H9 (cell line): ENCODE measurements around the gene ZSCAN29. TPM values are rescaled to one million over a fixed set of nuclear protein-coding genes. Genes with fewer than 3 reads are reported as not detected.

Experiments used
- DNase-seq: peaks from one replicate; pipeline ENCODE4 v3.0.0-alpha.2; 2017
- H2AFZ ChIP-seq: one replicate; pipeline ENCODE4 v1.6.1; 2013; ENCODE audit warnings: mild to moderate bottlenecking, low read length, control low read depth, moderate library complexity
- H2AK5ac ChIP-seq: 2 replicates; pipeline ENCODE4 v1.6.1; 2013; ENCODE audit warnings: low read length, control low read depth, mixed read lengths; ENCODE audit not compliant: insufficient read length
- H2BK120ac ChIP-seq: one replicate; pipeline ENCODE4 v1.6.1; 2013; ENCODE audit warnings: low read depth, mild to moderate bottlenecking, low read length, control low read depth, inconsistent platforms; ENCODE audit not compliant: poor library complexity, severe bottlenecking
- H2BK12ac ChIP-seq: 2 replicates; pipeline ENCODE4 v1.6.1; 2013; ENCODE audit warnings: low read length, control low read depth, mixed read lengths, low read depth; ENCODE audit not compliant: insufficient read length
- H2BK15ac ChIP-seq: 2 replicates; pipeline ENCODE4 v1.6.1; 2013; ENCODE audit warnings: low read depth, low read length, control low read depth
- H2BK20ac ChIP-seq: one replicate; pipeline ENCODE4 v1.6.1; 2013; ENCODE audit warnings: low read depth, mild to moderate bottlenecking, low read length, control low read depth, inconsistent platforms; ENCODE audit not compliant: poor library complexity, severe bottlenecking
- H2BK5ac ChIP-seq: 2 replicates; pipeline ENCODE4 v1.6.1; 2013; ENCODE audit warnings: low read length, control low read depth, mixed read lengths; ENCODE audit not compliant: insufficient read length
- H3K14ac ChIP-seq: 2 replicates; pipeline ENCODE4 v1.6.1; 2013; ENCODE audit warnings: low read length, control low read depth; ENCODE audit not compliant: insufficient read depth
- H3K18ac ChIP-seq: 2 replicates; pipeline ENCODE4 v1.6.1; 2013; ENCODE audit warnings: low read depth, mild to moderate bottlenecking, mixed read lengths, low read length, control low read depth; ENCODE audit not compliant: insufficient read length
- H3K23ac ChIP-seq: 2 replicates; pipeline ENCODE4 v1.6.1; 2013; ENCODE audit warnings: low read length, control low read depth, mixed read lengths, low read depth; ENCODE audit not compliant: insufficient read length
- H3K23me2 ChIP-seq: 2 replicates; pipeline ENCODE4 v1.6.1; 2013; ENCODE audit warnings: low read depth, mild to moderate bottlenecking, mixed read lengths, low read length, control low read depth; ENCODE audit not compliant: insufficient read length, poor library complexity, severe bottlenecking
- H3K27ac ChIP-seq: 2 replicates; pipeline ENCODE4 v1.5.1; 2013; ENCODE audit warnings: low read length, control low read depth, mixed read lengths, low read depth; ENCODE audit not compliant: insufficient read length
- H3K27me3 ChIP-seq: 2 replicates; pipeline ENCODE4 v1.6.1; 2013; ENCODE audit warnings: low read length, control low read depth, inconsistent platforms; ENCODE audit not compliant: insufficient read depth
- H3K4ac ChIP-seq: 2 replicates; pipeline ENCODE4 v1.6.1; 2013; ENCODE audit warnings: low read depth, mild to moderate bottlenecking, control low read depth, inconsistent platforms, low read length, moderate library complexity
- H3K4me1 ChIP-seq: 2 replicates; pipeline ENCODE4 v1.6.1; 2013; ENCODE audit warnings: low read length, control low read depth, inconsistent platforms; ENCODE audit not compliant: insufficient read depth
- H3K4me2 ChIP-seq: 2 replicates; pipeline ENCODE4 v1.6.1; 2013; ENCODE audit warnings: low read length, control low read depth, mixed read lengths; ENCODE audit not compliant: insufficient read length, insufficient read depth
- H3K56ac ChIP-seq: 2 replicates; pipeline ENCODE4 v1.6.1; 2013; ENCODE audit warnings: low read depth, mild to moderate bottlenecking, mixed read lengths, low read length, control low read depth; ENCODE audit not compliant: insufficient read length
- H3K79me1 ChIP-seq: 2 replicates; pipeline ENCODE4 v1.6.1; 2013; ENCODE audit warnings: low read depth, mild to moderate bottlenecking, moderate library complexity, low read length, control low read depth, inconsistent platforms; ENCODE audit not compliant: insufficient read depth, poor library complexity, severe bottlenecking
- H3K79me2 ChIP-seq: 2 replicates; pipeline ENCODE4 v1.6.1; 2013; ENCODE audit warnings: low read length, control low read depth, inconsistent platforms; ENCODE audit not compliant: insufficient read depth
- H3K9ac ChIP-seq: 2 replicates; pipeline ENCODE4 v1.6.1; 2013; ENCODE audit warnings: low read length, control low read depth, mixed read lengths; ENCODE audit not compliant: insufficient read length; ENCODE audit errors: extremely low read depth
- H3K9me3 ChIP-seq: one replicate; pipeline ENCODE4 v1.6.1; 2013; ENCODE audit warnings: low read depth, low read length, inconsistent platforms; ENCODE audit not compliant: control insufficient read depth
- H3T11ph ChIP-seq: one replicate; pipeline ENCODE4 v1.6.1; 2013; ENCODE audit warnings: mild to moderate bottlenecking, low read length, control low read depth, inconsistent platforms
- H4K20me1 ChIP-seq: one replicate; pipeline ENCODE4 v1.6.1; 2013; ENCODE audit not compliant: control insufficient read depth, insufficient read length, insufficient read depth
- H4K5ac ChIP-seq: 2 replicates; pipeline ENCODE4 v1.6.1; 2013; ENCODE audit warnings: low read depth, mild to moderate bottlenecking, mixed read lengths, low read length, control low read depth; ENCODE audit not compliant: insufficient read length
- H4K8ac ChIP-seq: replicated peaks from 2 replicates; pipeline ENCODE4 v1.6.1; 2013; ENCODE audit warnings: low read length, control low read depth, mixed read lengths, low read depth; ENCODE audit not compliant: insufficient read length
- H4K91ac ChIP-seq: 2 replicates; pipeline ENCODE4 v1.6.1; 2013; ENCODE audit warnings: low read depth, mild to moderate bottlenecking, moderate library complexity, mixed read lengths, low read length, control low read depth; ENCODE audit not compliant: insufficient read length
- H3K27ac Mint-ChIP-seq, 3 experiments: 2 replicates in 2 of 3; 3 replicates in 1 of 3; pipeline ENCODE4 v1.8.0; 2020 to 2021; ENCODE audit warnings: mixed read lengths in 3 of 3, mild to moderate bottlenecking in 1 of 3, moderate library complexity in 1 of 3
- H3K27me3 Mint-ChIP-seq: 2 replicates; pipeline ENCODE4 v1.8.0; 2021; ENCODE audit warnings: low read depth, mild to moderate bottlenecking, moderate library complexity, mixed read lengths
- H3K36me3 Mint-ChIP-seq, 3 experiments: 2 replicates in 2 of 3; 3 replicates in 1 of 3; pipeline ENCODE4 v1.8.0; 2020 to 2021; ENCODE audit warnings: low read depth in 3 of 3, mixed read lengths in 3 of 3; ENCODE audit not compliant: insufficient read depth in 1 of 3
- H3K4me1 Mint-ChIP-seq, 2 experiments: 2 replicates each; pipeline ENCODE4 v1.8.0; 2020; ENCODE audit warnings: mixed read lengths in 2 of 2
- H3K4me3 Mint-ChIP-seq, 2 experiments: 2 replicates in 1 of 2; 3 replicates in 1 of 2; pipeline ENCODE4 v1.8.0; 2020 to 2021; ENCODE audit warnings: mild to moderate bottlenecking in 2 of 2, mixed read lengths in 2 of 2, moderate library complexity in 1 of 2
- H3K9me3 Mint-ChIP-seq, 2 experiments: 2 replicates in 1 of 2; 3 replicates in 1 of 2; pipeline ENCODE4 v1.8.0; 2020; ENCODE audit warnings: mild to moderate bottlenecking in 2 of 2, mixed read lengths in 2 of 2, moderate library complexity in 1 of 2
- CTCF ChIP-seq: fragments of 200-600 bp; sonication (generic); conservative IDR thresholded peaks from 3 replicates; pipeline ENCODE4 v1.8.0; 2021; ENCODE audit warnings: antibody characterized with exemption, mild to moderate bottlenecking
- WGBS: extraction: QIAGEN DNeasy Blood & Tissue Kit; methylation state at CpG from one replicate; pipeline ENCODE4 v1.1.7; 2013; ENCODE audit warnings: missing lambda C conversion rate, low lambda C conversion rate, mixed read lengths; ENCODE audit not compliant: insufficient read length; ENCODE audit errors: extremely low coverage; 5-methylcytosine and 5-hydroxymethylcytosine counted together
- total RNA-seq: library from RNA; stranded (reverse); gene quantifications from 2 replicates; pipeline ENCODE4 v1.2.1, GENCODE V29; 2021

Gene ZSCAN29
- total RNA-seq, 1 experiment from 2014 or later, result 52.5 TPM

- H3K4me2 ChIP-seq, result no peak overlapping the region
- no peak overlapping the region for H4K5ac ChIP-seq
- H3K9me3 ChIP-seq, result no peaks in the 10 kb centered on the region
- Mint-ChIP-seq H3K4me3 (no peak overlapping the region), H3K9me3 (no peaks in the 10 kb centered on the region), H3K27ac (no peak overlapping the region), H3K27me3 (no peaks in the 10 kb centered on the region), H3K36me3 (peaks cover 48 to 92% (median 89%) of the 10 kb centered on the region in 3 experiments), H3K4me1 (no peaks in the 10 kb centered on the region)
- no peaks in the 10 kb centered on the region for H3K23me2 ChIP-seq
- H2BK120ac ChIP-seq, result no peak overlapping the region
- H3T11ph ChIP-seq, result no peak overlapping the region
- no peaks in the 10 kb centered on the region for H4K20me1 ChIP-seq
- H3K79me2 ChIP-seq, result no peaks in the 10 kb centered on the region
- no peak overlapping the region for H3K27ac ChIP-seq
- no peak overlapping the region for H3K18ac ChIP-seq
- H2BK15ac ChIP-seq, result no peak overlapping the region
- H3K27me3 ChIP-seq, result no peaks in the 10 kb centered on the region
- H3K9ac ChIP-seq, result no peak overlapping the region
- DNase-seq, result no peak
- no peaks in the 10 kb centered on the region for H3K4me1 ChIP-seq
- H2AK5ac ChIP-seq, result no peak overlapping the region
- H3K23ac ChIP-seq, result no peak overlapping the region
- H2BK12ac ChIP-seq, result no peak overlapping the region
- no peak overlapping the region for H4K91ac ChIP-seq
- no peak overlapping the region for H3K56ac ChIP-seq
- H3K4ac ChIP-seq, result no peak overlapping the region
- H3K14ac ChIP-seq, result no peak overlapping the region
- H2BK5ac ChIP-seq, result no peak overlapping the region
- peak overlapping the region; percentile 18 for H4K8ac ChIP-seq
- TF ChIP-seq CTCF, result no peak
- no peak overlapping the region for H2BK20ac ChIP-seq
- no peaks in the 10 kb centered on the region for H3K79me1 ChIP-seq
- WGBS, result no CpG with 5 or more reads among the region's 2 CpGs
- H2AFZ ChIP-seq, result no peak overlapping the region
Measured at GRCh38 chr15:43406189-43406588, 35.3 kb upstream of the ZSCAN29 start.
